Activated CD4-positive, alpha-beta T cell treated with anti-CD3 and anti-CD28 coated beads for 24 hours (primary cell): ENCODE data around the gene CHD1.

Experiments used
- DNase-seq, 2 donors: peaks; one replicate each; pipeline ENCODE4 v3.0.0-alpha.2; 2020; ENCODE audit warnings: low read depth in 2 of 2

The CHD1 gene

GRCh38 chr5:98807806-98808205 lies 121.0 kb downstream of the CHD1 start:
- DNase-seq, result no peak

- no peak for DNase-seq
Observed at GRCh38 chr5:98805070-98805469, 123.7 kb downstream of the CHD1 start.

- no peak for DNase-seq
Observed at GRCh38 chr5:98804066-98804465, 124.7 kb downstream of the CHD1 start.
